NCI-H1092 (cell line): ENCODE results near the gene SLC5A1.

Experiments
- DNase-seq: peaks from one replicate; lab custom pipeline; 2025; lab: John Stamatoyannopoulos, UW

Gene SLC5A1

DNA sequence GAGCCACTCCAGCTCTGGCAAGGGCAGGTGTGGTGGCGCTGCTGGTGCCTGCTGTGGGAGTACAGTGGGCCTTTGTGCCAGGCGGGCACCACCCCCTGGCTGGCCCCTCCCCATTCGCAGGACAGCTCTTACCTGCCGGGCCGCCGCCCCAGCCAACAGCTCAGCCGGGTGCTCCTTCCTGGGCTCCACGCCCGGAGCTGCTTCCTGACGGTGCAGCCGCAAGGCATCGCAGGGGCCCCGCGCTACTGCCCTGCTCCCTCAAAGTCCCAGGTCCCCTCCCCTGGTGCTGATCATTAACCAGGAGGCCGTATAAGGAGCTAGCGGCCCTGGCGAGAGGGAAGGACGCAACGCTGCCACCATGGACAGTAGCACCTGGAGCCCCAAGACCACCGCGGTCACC is at the start of gene SLC5A1:
Gene SLC5A1, plus strand, starts transcription at position 338 of the 400 bp plus-strand sequence. Its CDS starts 21 bp downstream, at position 359.
- DNase-seq, result peak; percentile 36

DNA sequence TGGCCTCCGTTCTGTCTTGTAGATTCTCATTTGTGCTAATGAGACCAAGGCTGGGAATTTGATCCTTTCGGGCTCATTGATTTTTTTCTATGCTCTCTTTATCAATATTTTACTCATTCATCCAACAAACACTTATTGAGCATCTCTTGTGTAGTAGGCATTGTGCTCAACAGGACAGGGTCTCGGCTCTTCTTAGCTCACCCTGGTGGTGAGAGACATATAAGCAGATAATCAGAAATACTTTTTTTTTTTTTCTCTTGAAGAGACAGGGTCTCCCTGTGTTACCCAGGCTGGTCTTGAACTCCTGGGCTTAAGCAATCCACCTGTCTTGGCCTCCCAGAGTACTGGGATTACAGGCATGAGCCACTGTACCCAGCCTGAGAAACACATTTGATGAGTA is 48.0 kb upstream of the SLC5A1 start:
- no peak for DNase-seq

GRCh38 chr22:31995807-31996206 is 47.3 kb upstream of the SLC5A1 start:
- no peak for DNase-seq

- DNase-seq, result no peak
Observed at GRCh38 chr22:31998784-31999385, 44.2 kb upstream of the SLC5A1 start.

DNA sequence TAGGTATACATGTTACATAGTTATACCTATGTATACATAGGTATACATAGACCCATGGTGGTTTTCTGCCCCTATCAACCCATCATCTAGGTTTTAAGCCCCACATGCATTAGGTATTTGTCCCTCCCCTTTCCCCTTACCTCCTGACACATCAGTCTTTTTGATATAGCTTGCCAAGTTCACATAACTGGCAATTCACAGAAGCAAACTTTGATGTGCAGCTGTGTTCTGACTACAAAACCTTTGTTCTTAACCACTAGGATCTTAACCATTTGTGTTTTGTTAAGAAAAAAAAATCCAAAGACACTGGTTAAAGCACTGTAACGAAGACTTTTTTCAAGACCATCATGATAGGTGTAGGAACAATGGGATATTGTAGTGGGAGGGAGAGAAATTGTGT is 42.9 kb upstream of the SLC5A1 start:
- DNase-seq, result no peak

- DNase-seq, result no peak
Observed at GRCh38 chr22:32005453-32005852, 37.6 kb upstream of the SLC5A1 start.

- DNase-seq, result no peak
Observed at GRCh38 chr22:32013200-32013599, 29.9 kb upstream of the SLC5A1 start.

- DNase-seq, result no peak
Observed at GRCh38 chr22:32016081-32016480, 27.0 kb upstream of the SLC5A1 start.

- DNase-seq, result no peak
Observed at GRCh38 chr22:32018056-32018455, 25.0 kb upstream of the SLC5A1 start.

- DNase-seq, result no peak
Observed at GRCh38 chr22:32020117-32020516, 22.9 kb upstream of the SLC5A1 start.

DNA sequence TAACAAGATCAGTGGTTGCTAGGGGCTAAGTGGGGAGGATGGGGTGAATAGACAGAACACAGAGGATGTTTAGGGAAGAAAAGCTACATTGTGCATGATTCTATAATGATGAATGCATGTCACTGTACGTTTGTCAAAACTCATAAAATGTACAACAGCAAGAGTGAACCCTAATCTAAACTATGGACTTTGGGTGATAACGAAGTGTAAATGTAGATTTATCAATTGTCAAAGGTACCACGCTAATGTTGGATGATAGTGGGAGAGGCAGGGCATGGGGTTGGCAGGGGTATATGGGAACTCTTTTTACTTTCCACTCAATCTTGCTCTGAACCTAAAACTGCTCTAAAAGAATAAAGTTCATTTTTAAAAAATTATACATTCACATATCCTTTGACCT is 21.3 kb upstream of the SLC5A1 start:
- no peak for DNase-seq

DNA sequence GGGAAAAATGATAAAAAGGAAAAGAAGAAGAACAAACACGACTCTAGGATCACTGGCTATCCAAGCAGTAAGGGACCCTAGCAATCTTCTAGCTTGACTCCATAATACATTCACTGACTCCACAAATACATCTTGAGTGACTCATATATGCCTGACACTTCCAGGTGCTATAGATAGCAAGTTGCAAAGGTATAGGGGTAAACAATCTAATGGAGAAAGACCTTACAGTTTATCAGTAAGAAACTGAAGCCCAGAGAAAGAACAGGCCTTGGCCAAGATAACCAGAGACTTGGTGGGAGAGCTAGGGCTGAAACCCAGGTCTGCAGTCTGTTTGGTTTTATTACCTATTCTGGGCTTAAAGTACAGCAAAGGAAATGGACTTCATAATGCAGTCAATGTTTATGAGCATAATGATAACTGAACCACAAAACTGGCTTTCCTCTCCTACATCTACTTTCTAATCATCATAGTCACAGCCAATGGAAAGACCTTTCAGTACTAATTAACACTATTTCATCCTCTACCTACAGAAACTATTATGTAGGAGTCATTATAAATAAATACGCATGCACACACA is 19.7 kb upstream of the SLC5A1 start:
- DNase-seq, result no peak

DNA sequence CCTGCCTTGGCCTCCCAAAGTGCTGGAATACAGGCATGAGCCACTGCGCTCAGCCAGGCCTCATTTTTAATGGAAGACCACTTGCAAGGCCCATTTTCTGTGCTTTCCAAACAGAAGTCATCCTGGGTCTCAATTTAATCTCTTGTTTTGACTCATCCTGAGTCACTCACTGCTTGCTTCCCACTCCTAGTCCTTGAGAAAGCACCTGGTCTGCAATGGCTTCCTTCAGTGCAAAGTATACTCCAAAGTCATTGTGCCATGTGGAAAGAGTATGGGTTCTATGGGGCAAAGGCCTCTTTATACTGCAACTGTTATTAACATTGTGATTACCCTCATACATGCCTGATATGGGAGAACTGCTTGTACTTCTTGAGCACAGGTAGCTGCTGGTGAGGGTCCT is 18.3 kb upstream of the SLC5A1 start:
- no peak for DNase-seq

DNA sequence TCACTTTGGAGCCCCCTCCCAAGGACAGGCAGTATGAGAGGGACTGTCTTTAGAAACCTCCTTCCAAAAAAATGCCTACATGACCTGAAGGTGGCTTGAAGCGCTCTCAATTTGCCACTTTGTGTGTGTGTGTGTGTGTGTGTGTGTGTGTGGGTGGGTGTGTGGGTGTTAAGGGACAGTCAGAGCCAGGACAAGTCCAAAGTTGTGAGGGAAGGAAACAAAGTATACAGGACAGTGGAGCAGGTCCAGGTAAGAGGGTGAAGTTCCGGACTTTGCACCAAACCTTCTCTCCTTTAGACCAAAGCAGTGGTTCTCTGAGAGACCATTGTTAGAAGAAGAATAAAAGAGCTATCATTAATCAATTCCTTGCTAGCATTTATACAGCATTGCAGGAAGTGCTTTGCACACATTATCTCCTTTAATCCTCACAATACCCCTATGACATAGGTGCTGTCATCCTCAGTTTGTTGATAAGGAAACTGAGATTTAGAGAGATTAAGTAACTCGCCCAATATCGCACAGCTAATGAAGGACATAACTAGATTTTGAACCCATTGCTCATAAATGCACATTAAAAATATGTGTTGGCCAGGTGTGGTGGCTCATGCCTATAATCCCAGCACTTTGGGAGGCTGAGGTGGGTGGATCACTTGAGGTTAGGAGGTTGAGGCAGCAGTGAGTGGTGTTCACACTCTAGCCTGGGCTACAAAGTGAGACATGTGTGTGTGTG is 12.4 kb upstream of the SLC5A1 start:
- DNase-seq, result no peak

DNA sequence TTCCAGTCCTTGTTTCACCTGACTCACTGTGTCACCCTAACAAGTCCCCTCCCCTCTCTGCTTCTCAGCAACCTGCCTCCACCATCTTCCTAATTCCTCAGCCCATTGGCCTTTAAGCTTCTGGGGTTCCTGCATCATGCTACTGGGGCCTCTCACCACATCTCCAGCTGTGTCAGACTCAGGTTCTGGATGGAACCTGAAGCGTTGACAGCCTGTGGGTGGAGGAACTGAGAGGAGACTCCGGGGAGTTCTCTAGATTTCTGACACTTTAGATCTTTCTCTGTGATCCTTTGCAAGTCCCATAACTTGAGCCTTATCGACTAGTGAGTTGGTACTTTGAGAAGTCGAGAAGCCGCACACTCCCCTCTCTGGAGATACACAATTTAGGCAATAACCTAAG is 11.6 kb upstream of the SLC5A1 start:
- DNase-seq, result no peak

GRCh38 chr22:32034275-32034674 is 8.8 kb upstream of the SLC5A1 start:
- no peak for DNase-seq

- no peak for DNase-seq
Observed at GRCh38 chr22:32037236-32037635, 5.8 kb upstream of the SLC5A1 start.

- DNase-seq, result no peak
Observed at GRCh38 chr22:32040324-32040904, 2.6 kb upstream of the SLC5A1 start.

- DNase-seq, result no peak
Observed at GRCh38 chr22:32043391-32043790, 330 bp downstream of the SLC5A1 start.

DNA sequence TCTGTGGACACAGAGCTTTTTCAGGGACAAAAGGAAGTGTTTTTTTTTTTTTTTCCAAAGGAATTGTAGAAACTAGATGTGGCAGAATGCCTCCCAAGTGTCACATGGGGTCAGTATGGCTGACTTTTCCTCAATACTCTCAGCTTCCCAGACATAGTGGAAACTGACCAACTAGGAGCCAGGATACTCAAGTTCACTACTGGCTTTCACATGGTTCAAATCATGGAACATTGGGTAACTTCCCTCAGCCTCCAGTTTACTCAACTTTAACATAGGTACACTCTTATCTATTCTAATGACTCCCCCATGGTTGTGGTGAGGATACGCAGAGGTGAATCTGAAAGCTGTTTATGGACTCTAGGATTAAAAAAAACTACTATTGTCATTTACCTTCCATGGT is 1.4 kb downstream of the SLC5A1 start:
- no peak for DNase-seq

GRCh38 chr22:32044913-32045312 is 1.9 kb downstream of the SLC5A1 start:
- DNase-seq, result peak; percentile 11

DNA sequence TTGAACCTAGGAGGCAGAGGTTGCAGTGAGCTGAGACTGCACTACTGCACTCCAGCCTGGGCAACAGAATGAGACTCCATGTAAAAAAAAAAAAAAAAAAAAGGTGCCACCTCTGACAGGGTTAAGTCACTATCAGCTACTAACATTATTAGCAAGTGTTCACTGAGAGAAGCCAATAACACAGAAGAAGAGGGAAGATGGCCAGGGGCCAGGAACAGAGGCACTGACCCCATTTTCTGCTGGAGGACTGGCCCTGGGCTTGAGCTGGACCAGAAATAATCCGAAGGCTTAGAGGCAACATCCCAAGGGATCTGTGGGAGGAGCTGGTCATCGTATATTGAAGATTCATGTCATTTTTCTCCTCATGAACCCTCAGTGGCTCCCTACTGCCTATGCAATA is 5.0 kb downstream of the SLC5A1 start:
- DNase-seq, result no peak
